HEK293T (cell line): Measurements from ENCODE around the gene UMAD1.

Experiments used
- CTCF ChIA-PET: fragments of 350-600 bp; formaldehyde crosslinking; extraction: SDS; loops from one replicate; lab custom pipeline; 2021; ENCODE audit warnings: antibody characterized with exemption, inconsistent platforms; lab: Yijun Ruan, JAX
- POLR2A ChIA-PET: fragments of 350-600 bp; formaldehyde crosslinking; extraction: SDS; loops from one replicate; lab custom pipeline; 2020; ENCODE audit warnings: antibody characterized with exemption, inconsistent platforms; lab: Yijun Ruan, JAX
- DNase-seq: peaks from one replicate; pipeline ENCODE4 v3.0.0; 2012; ENCODE audit warnings: mixed read lengths; ENCODE audit errors: extremely low spot score
- ARNT ChIP-seq: fragments of 450-650 bp; IDR thresholded peaks from 2 replicates; pipeline ENCODE4 v1.6.1; 2017; ENCODE audit warnings: mild to moderate bottlenecking
- BHLHE40 ChIP-seq: fragments of 450-650 bp; IDR thresholded peaks from 2 replicates; pipeline ENCODE4 v1.6.1; 2016; ENCODE audit warnings: mild to moderate bottlenecking, moderate library complexity, borderline replicate concordance
- CTBP1 ChIP-seq: fragments of 450-650 bp; IDR thresholded peaks from 2 replicates; pipeline ENCODE4 v1.6.1; 2016; ENCODE audit warnings: borderline replicate concordance
- ELF4 ChIP-seq: fragments of 450-650 bp; IDR thresholded peaks from 2 replicates; pipeline ENCODE4 v1.6.1; 2017; ENCODE audit warnings: antibody characterized with exemption
- FOXA1 ChIP-seq: fragments of 450-650 bp; IDR thresholded peaks from 2 replicates; pipeline ENCODE4 v1.6.1; 2016; ENCODE audit warnings: mild to moderate bottlenecking
- FOXK2 ChIP-seq: fragments of 450-650 bp; IDR thresholded peaks from 2 replicates; pipeline ENCODE4 v1.6.1; 2016; ENCODE audit warnings: mild to moderate bottlenecking
- FOXM1 ChIP-seq: fragments of 450-650 bp; IDR thresholded peaks from 2 replicates; pipeline ENCODE4 v1.6.1; 2017; ENCODE audit warnings: mild to moderate bottlenecking, borderline replicate concordance
- HDGF ChIP-seq: fragments of 450-650 bp; IDR thresholded peaks from 2 replicates; pipeline ENCODE4 v1.6.1; 2017; ENCODE audit warnings: antibody characterized with exemption, borderline replicate concordance
- L3MBTL2 ChIP-seq: fragments of 450-650 bp; conservative IDR thresholded peaks from 2 replicates; pipeline ENCODE4 v1.6.1; 2016; ENCODE audit warnings: mild to moderate bottlenecking
- LEF1 ChIP-seq: fragments of 450-650 bp; IDR thresholded peaks from 2 replicates; pipeline ENCODE4 v1.6.1; 2017; ENCODE audit warnings: mild to moderate bottlenecking, borderline replicate concordance
- NFRKB ChIP-seq: fragments of 450-650 bp; IDR thresholded peaks from 2 replicates; pipeline ENCODE4 v1.6.1; 2016; ENCODE audit warnings: mild to moderate bottlenecking, moderate library complexity
- PKNOX1 ChIP-seq: fragments of 450-650 bp; IDR thresholded peaks from 2 replicates; pipeline ENCODE4 v1.6.1; 2016
- SP1 ChIP-seq: fragments of 450-650 bp; IDR thresholded peaks from 2 replicates; pipeline ENCODE4 v1.6.1; 2017
- SUZ12 ChIP-seq: fragments of 450-650 bp; IDR thresholded peaks from 2 replicates; pipeline ENCODE4 v1.6.1; 2016; ENCODE audit warnings: mild to moderate bottlenecking
- TARDBP ChIP-seq: fragments of 450-650 bp; IDR thresholded peaks from 2 replicates; pipeline ENCODE4 v1.6.1; 2016
- ZNF384 ChIP-seq: fragments of 450-650 bp; IDR thresholded peaks from 2 replicates; pipeline ENCODE4 v1.6.1; 2016

The UMAD1 gene

GRCh38 chr7:7919449-7919945 lies 278.9 kb downstream of the UMAD1 start:
- TF ChIP-seq ZNF384 = no peak
- no peak for TF ChIP-seq CTBP1
- no peak for TF ChIP-seq ARNT
- no peak for TF ChIP-seq TARDBP
- TF ChIP-seq FOXA1 = no peak
- TF ChIP-seq FOXK2 = no peak
- no peak for TF ChIP-seq ELF4
- no peak for TF ChIP-seq HDGF
- no peak for TF ChIP-seq SP1
- TF ChIP-seq L3MBTL2 = no peak
- TF ChIP-seq SUZ12 = no peak
- no peak for TF ChIP-seq NFRKB
- no peak for TF ChIP-seq PKNOX1
- no peak for TF ChIP-seq FOXM1
- no peak for DNase-seq
- ChIA-PET POLR2A (no interaction called here), CTCF (interaction anchor here (0.6 kb wide), 1 partner anchor 18 kb away, joined by 3 read pairs; no protein-coding TSS in a partner anchor)

- POLR2A ChIA-PET = no interaction called here
- CTCF ChIA-PET = no interaction called here
- DNase-seq = no peak
- no peak for TF ChIP-seq ZNF384
- no peak for TF ChIP-seq CTBP1
- TF ChIP-seq LEF1 = no peak
- no peak for TF ChIP-seq HDGF
- no peak for TF ChIP-seq BHLHE40
- TF ChIP-seq ARNT = no peak
- no peak for TF ChIP-seq L3MBTL2
- TF ChIP-seq NFRKB = no peak
- TF ChIP-seq FOXA1 = no peak
- TF ChIP-seq ELF4 = no peak
- no peak for TF ChIP-seq SUZ12
- no peak for TF ChIP-seq TARDBP
- TF ChIP-seq PKNOX1 = no peak
Measured at GRCh38 chr7:7920056-7920455, 279.5 kb downstream of the UMAD1 start.

- POLR2A ChIA-PET = no interaction called here
- CTCF ChIA-PET = no interaction called here
- TF ChIP-seq HDGF (no peak), TARDBP (no peak), L3MBTL2 (no peak), ELF4 (no peak), FOXK2 (no peak), BHLHE40 (no peak), FOXA1 (no peak), NFRKB (no peak), SP1 (no peak), FOXM1 (no peak), SUZ12 (no peak), ZNF384 (no peak), LEF1 (no peak), CTBP1 (no peak), PKNOX1 (no peak), ARNT (no peak)
- no peak for DNase-seq
Measured at GRCh38 chr7:7920481-7920880, 279.9 kb downstream of the UMAD1 start.

GRCh38 chr7:7921830-7922229 lies 281.3 kb downstream of the UMAD1 start:
- CTCF ChIA-PET = no interaction called here
- TF ChIP-seq FOXK2 = no peak
- no peak for TF ChIP-seq HDGF
- TF ChIP-seq ELF4 = no peak
- no peak for TF ChIP-seq ZNF384
- no peak for TF ChIP-seq SUZ12
- no peak for TF ChIP-seq TARDBP
- no peak for TF ChIP-seq BHLHE40
- no peak for TF ChIP-seq L3MBTL2
- TF ChIP-seq NFRKB = no peak
- TF ChIP-seq SP1 = no peak
- TF ChIP-seq ARNT = no peak
- DNase-seq = no peak
- POLR2A ChIA-PET = no interaction called here

- no peak for TF ChIP-seq FOXA1
- no peak for TF ChIP-seq ELF4
- TF ChIP-seq FOXM1 = no peak
- TF ChIP-seq BHLHE40 = no peak
- TF ChIP-seq HDGF = no peak
- TF ChIP-seq CTBP1 = no peak
- no peak for TF ChIP-seq FOXK2
- no peak for TF ChIP-seq NFRKB
- no peak for TF ChIP-seq PKNOX1
- TF ChIP-seq LEF1 = no peak
- TF ChIP-seq L3MBTL2 = no peak
- TF ChIP-seq ZNF384 = no peak
- TF ChIP-seq SUZ12 = no peak
- TF ChIP-seq SP1 = no peak
- no peak for TF ChIP-seq TARDBP
- TF ChIP-seq ARNT = no peak
- DNase-seq = no peak
Measured at GRCh38 chr7:7922684-7923385, 282.3 kb downstream of the UMAD1 start.

More at GRCh38 chr7:7922684-7923385, 282.3 kb downstream of the UMAD1 start:
- POLR2A ChIA-PET = no interaction called here
- CTCF ChIA-PET = no interaction called here
